ENCODE data around the gene NUP50.

The NUP50 gene

DNA sequence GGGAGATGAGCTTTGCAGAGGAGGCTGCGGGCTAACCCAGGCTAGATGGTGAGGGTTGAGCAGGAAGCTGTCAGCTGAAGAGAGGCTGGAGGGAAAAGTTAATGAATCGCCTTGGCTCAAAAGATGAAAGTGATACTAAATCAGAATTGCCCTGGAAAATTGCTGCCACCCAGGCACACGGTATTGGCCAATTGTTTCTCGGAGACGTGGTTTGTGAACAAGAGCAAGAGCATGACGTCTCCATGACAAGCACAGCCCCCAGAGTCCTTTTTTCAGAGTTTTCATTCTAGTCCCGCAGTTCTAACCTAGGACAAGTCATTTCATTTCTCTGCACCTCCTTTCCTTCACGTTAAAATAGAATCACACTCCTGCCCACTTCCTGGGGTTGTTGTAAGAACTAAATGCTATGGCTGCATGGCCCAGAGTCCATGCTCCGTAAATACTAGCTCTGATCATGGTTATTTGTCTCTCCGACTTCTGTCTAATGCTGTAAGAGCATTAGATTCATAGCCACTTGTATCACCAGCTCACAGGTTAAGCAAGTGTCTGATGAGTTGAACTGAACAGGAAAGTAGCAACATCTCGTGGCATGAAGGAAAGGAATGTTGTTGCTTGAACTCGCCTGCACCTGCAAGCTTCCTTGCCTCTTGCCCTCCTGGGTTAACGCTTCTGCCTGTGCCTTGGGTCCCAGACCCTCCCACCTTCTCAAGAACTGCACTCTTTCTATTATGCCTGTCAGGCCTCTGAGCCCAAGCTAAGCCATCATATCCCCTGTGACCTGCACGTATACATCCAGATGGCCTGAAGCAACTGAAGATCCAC, 33.8 kb upstream of the NUP50 start:
- TF ChIP-seq, protein P1, sequence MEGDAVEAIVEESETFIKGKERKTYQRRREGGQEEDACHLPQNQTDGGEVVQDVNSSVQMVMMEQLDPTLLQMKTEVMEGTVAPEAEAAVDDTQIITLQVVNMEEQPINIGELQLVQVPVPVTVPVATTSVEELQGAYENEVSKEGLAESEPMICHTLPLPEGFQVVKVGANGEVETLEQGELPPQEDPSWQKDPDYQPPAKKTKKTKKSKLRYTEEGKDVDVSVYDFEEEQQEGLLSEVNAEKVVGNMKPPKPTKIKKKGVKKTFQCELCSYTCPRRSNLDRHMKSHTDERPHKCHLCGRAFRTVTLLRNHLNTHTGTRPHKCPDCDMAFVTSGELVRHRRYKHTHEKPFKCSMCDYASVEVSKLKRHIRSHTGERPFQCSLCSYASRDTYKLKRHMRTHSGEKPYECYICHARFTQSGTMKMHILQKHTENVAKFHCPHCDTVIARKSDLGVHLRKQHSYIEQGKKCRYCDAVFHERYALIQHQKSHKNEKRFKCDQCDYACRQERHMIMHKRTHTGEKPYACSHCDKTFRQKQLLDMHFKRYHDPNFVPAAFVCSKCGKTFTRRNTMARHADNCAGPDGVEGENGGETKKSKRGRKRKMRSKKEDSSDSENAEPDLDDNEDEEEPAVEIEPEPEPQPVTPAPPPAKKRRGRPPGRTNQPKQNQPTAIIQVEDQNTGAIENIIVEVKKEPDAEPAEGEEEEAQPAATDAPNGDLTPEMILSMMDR (IDR thresholded peaks at IDR 0.05; ENCODE audit: control insufficient read depth, extremely low read depth, insufficient read depth), result no peak
- no peak for DNase-seq (ENCODE audit: low read depth)
- no peak overlapping the region for H3K4me3 ChIP-seq (ENCODE audit: low read depth, low read length)

DNA sequence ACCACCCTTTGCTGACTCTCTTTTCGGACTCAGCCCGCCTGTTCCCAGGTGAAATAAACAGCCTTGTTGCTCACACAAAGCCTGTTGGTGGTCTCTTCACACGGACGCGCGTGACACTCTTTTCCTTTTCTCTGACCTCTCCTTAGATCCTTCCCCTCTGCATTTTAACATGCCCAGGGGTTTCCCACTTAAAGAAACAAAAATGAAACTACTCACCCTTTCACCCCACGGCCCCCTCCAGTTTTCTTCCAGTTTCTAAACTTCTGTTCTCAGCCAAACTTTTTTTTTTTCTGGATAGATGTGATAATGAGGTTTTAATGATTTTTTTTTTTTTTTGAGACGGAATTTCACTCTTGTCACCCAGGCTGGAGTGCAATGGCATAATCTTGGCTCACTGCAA, 32.8 kb upstream of the NUP50 start:
- DNase-seq (ENCODE audit: low read depth), result no peak
- TF ChIP-seq, protein P1 (IDR thresholded peaks at IDR 0.05; ENCODE audit: control insufficient read depth, extremely low read depth, insufficient read depth), result no peak
- no peak overlapping the region for H3K4me3 ChIP-seq (ENCODE audit: low read depth, low read length)

DNA sequence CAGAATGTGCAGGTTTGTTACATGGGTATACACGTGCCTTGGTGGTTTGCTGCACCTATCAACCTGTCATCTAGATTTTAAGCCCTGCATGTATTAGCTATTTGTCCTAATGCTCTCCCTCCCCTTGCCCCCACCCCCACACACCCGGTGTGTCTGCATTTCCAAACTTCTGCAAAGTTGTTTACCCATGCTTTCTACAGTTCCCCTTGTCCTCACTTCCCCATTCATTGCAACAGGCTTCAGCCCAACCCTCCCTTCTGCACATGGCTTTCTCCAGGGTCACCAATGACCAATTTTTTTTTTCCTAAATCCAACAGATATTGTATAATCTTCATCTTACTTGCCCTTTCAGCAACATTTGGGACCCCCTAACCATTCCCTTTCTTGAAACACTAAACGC, 32.0 kb upstream of the NUP50 start:
- no peak for DNase-seq (ENCODE audit: low read depth)
- no peak overlapping the region for H3K4me3 ChIP-seq (ENCODE audit: low read depth, low read length)
- TF ChIP-seq, protein P1 (IDR thresholded peaks at IDR 0.05; ENCODE audit: control insufficient read depth, extremely low read depth, insufficient read depth), result no peak

DNA sequence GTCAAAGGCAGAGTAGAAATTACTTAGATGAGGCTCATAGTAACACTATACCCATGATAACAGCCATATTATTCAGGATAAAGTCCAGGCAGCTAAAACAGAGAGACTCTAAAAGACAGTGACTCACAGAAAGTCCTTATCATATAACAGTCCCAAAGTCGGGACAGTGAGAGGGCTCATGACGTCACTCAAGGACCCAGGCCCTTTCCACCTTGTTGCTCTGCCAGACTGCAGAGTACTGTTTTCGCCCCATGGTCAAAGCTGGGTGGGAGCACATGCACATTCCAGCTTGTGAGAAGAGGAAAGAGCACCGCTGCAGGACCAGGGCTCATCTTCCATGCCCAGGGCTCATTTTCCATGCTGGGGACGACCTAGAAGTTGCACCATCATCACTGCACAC, 29.4 kb upstream of the NUP50 start:
- no peak for DNase-seq (ENCODE audit: low read depth)
- TF ChIP-seq, protein P1 (IDR thresholded peaks at IDR 0.05; ENCODE audit: control insufficient read depth, extremely low read depth, insufficient read depth), result no peak
- H3K4me3 ChIP-seq (ENCODE audit: low read depth, low read length), result no peak overlapping the region

DNA sequence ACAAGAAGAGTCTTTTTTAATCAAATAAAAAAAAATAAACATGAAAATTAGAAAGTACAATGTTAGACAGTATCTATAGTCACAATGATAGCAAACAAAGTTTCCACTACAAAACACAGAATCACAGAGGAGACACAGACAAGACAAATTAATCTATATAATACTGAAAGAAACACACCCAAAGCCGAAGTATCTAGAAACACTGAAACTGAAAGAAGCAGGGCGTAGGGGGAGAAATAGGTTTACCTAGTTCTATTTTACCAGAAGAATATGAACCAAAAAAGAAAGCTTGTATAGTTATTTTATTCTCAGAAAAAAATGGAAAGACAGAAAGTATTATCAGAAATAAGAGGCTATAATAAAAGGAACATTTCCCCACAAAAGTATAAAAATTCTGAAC, 27.1 kb upstream of the NUP50 start:
- H3K4me3 ChIP-seq (ENCODE audit: low read depth, low read length), result no peak overlapping the region
- TF ChIP-seq, protein P1 (IDR thresholded peaks at IDR 0.05; ENCODE audit: control insufficient read depth, extremely low read depth, insufficient read depth), result no peak

DNA sequence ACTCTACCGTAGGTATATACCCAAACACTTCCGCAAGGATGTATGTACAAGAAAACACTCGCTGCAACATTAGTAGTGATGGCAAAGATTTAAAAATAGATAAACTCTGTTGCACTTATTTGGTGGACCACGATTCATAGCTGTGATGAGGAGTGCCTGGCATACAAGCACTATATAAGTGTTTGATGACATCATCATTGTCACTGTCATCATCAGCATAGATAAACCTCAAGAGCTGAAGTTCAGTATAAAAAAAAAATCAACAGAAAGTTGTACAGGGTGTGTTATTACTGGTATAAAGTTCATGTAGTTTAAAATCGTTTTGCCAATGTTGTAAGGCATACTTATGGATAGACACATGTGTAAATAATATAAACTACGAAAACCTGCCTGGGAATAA, 24.0 kb upstream of the NUP50 start:
- DNase-seq (ENCODE audit: low read depth), result no peak
- H3K4me3 ChIP-seq (ENCODE audit: low read depth, low read length), result no peak overlapping the region
- TF ChIP-seq, protein P1 (IDR thresholded peaks at IDR 0.05; ENCODE audit: control insufficient read depth, extremely low read depth, insufficient read depth), result no peak

More for the DNA sequence above, 27.1 kb upstream of the NUP50 start:
- no peak for DNase-seq (ENCODE audit: low read depth)

DNA sequence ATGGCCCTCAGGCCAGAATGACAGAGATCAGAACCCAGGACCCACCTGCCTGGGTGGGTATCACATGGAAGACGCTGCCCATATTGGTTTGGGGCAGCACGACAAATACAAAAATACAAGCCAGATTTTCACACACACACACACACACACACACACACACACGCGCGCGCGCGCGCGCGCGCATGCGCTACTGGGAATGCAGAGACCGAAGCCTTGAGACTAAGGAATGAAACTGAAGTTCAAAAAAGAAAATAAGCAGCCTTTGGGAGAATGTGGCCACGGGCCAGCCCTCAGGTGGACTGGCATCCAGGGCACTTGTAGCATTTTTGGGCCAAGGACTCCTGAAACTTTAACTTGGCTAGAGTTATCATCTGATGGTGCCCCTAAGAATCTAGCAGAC, 21.3 kb upstream of the NUP50 start:
- DNase-seq (ENCODE audit: low read depth), result no peak
- H3K4me3 ChIP-seq (ENCODE audit: low read depth, low read length), result no peak overlapping the region
- TF ChIP-seq, protein P1 (IDR thresholded peaks at IDR 0.05; ENCODE audit: control insufficient read depth, extremely low read depth, insufficient read depth), result no peak
